HepG2 (cell line): ENCODE results near the gene NT5C. TPM values are rescaled to one million over a fixed set of nuclear protein-coding genes. Genes with fewer than 3 reads are reported as not detected.

Experiments used
- JUND ChIP-seq: sonication (generic); formaldehyde crosslinking; IDR thresholded peaks from 2 replicates; pipeline ENCODE4 v1.8.0; 2022; ENCODE audit warnings: mild to moderate bottlenecking, missing genetic modification reagents
- KLF6 ChIP-seq: IDR thresholded peaks from 2 replicates; pipeline ENCODE4 v1.8.0; 2016; ENCODE audit warnings: missing biosample characterization, missing genetic modification reagents
- MBNL3 ChIP-seq: fragments of 250-450 bp; sonication (Bioruptor Pico); conservative IDR thresholded peaks from 2 replicates; pipeline ENCODE4 v1.8.0; 2022; ENCODE audit warnings: mild to moderate bottlenecking, inconsistent platforms
- NFE2L2 ChIP-seq: fragments of 150-350 bp; IDR thresholded peaks from 2 replicates; pipeline ENCODE4 v1.6.1; 2014; ENCODE audit warnings: low read length
- NR1H2 ChIP-seq: sonication (generic); formaldehyde crosslinking; IDR thresholded peaks from 2 replicates; pipeline ENCODE4 v1.8.1; 2022; ENCODE audit warnings: low read depth, missing genetic modification reagents, borderline replicate concordance
- NR2F1 ChIP-seq, 2 experiments: fragments of 450-650 bp in 1 of 2; formaldehyde crosslinking in 1 of 2; IDR thresholded peaks; 2 replicates each; pipeline versions ENCODE4 v1.5.0 to v1.6.1; 2016 to 2020; ENCODE audit warnings: mild to moderate bottlenecking in 1 of 2, missing compliant biosample characterization in 1 of 2, missing genetic modification reagents in 1 of 2, moderate library complexity in 1 of 2
- ZNF234 ChIP-seq: sonication (generic); formaldehyde crosslinking; conservative IDR thresholded peaks from 2 replicates; pipeline ENCODE4 v1.5.1; 2020; ENCODE audit warnings: mild to moderate bottlenecking, missing genetic modification reagents
- ZNF264 ChIP-seq: sonication (generic); formaldehyde crosslinking; IDR thresholded peaks from 2 replicates; pipeline ENCODE4 v1.4.0; 2020; ENCODE audit warnings: missing genetic modification reagents
- ZNF292 ChIP-seq: sonication (generic); formaldehyde crosslinking; IDR thresholded peaks from 2 replicates; pipeline ENCODE4 v1.8.1; 2022; ENCODE audit warnings: mild to moderate bottlenecking, low read depth, missing genetic modification reagents, borderline replicate concordance
- ZNF446 ChIP-seq: sonication (generic); formaldehyde crosslinking; IDR thresholded peaks from 2 replicates; pipeline ENCODE4 v1.5.0; 2020; ENCODE audit warnings: mild to moderate bottlenecking, missing genetic modification reagents
- ZNF556 ChIP-seq: sonication (generic); formaldehyde crosslinking; IDR thresholded peaks from 2 replicates; pipeline ENCODE4 v1.4.0; 2020; ENCODE audit warnings: mild to moderate bottlenecking, missing genetic modification reagents, borderline replicate concordance
- ZNF616 ChIP-seq: sonication (generic); formaldehyde crosslinking; IDR thresholded peaks from 2 replicates; pipeline ENCODE4 v1.5.0; 2020; ENCODE audit warnings: low read depth, mild to moderate bottlenecking, missing genetic modification reagents
- ZNF737 ChIP-seq: sonication (generic); formaldehyde crosslinking; IDR thresholded peaks from 2 replicates; pipeline ENCODE4 v1.5.0; 2020; ENCODE audit warnings: missing genetic modification reagents, mild to moderate bottlenecking, borderline replicate concordance
- polyA plus RNA-seq, 8 experiments: library from polyadenylated mRNA; depleted of rRNA in 3 of 8; stranded (reverse) in 7 of 8; unstranded in 1 of 8; fragments of >200 nt; fragmentation: Illumina TruSeq in 4 of 8; extraction: Trizol in 4 of 8; gene quantifications; 2 replicates each; pipeline versions ENCODE4 v1.2.1 to v1.2.3, GENCODE V29; 2011 to 2016; ENCODE audit warnings: low read depth in 4 of 8, missing spikeins in 1 of 8, mixed read lengths in 1 of 8; ENCODE audit not compliant: insufficient read depth in 1 of 8
- total RNA-seq, 5 experiments: library from RNA; depleted of rRNA; stranded (reverse); fragments of >200 nt; fragmentation: Illumina TruSeq; extraction: Trizol; gene quantifications; 2 replicates each; pipeline ENCODE4 v1.2.3, GENCODE V29; 2016; ENCODE audit warnings: low read depth in 1 of 5
- TF ChIP-seq, protein P1 (sequence below): sonication (generic); formaldehyde crosslinking; IDR thresholded peaks from 2 replicates; pipeline ENCODE4 v1.4.0; 2020; ENCODE audit warnings: mild to moderate bottlenecking, missing genetic modification reagents
- TF ChIP-seq, protein P2 (sequence below): sonication (generic); formaldehyde crosslinking; IDR thresholded peaks from 2 replicates; pipeline ENCODE4 v1.4.0; 2020; ENCODE audit warnings: missing genetic modification reagents, low read depth, mild to moderate bottlenecking, borderline replicate concordance
- TF ChIP-seq, protein P3 (sequence below): sonication (generic); formaldehyde crosslinking; IDR thresholded peaks from 2 replicates; pipeline ENCODE4 v1.4.0; 2020; ENCODE audit warnings: missing genetic modification reagents, mild to moderate bottlenecking, borderline replicate concordance
- TF ChIP-seq, protein P4 (sequence below): sonication (generic); formaldehyde crosslinking; IDR thresholded peaks from 2 replicates; pipeline ENCODE4 v1.4.0; 2020; ENCODE audit warnings: missing genetic modification reagents
- TF ChIP-seq, protein P5 (sequence below): sonication (generic); formaldehyde crosslinking; IDR thresholded peaks from 2 replicates; pipeline ENCODE4 v1.9.0; 2021; ENCODE audit warnings: missing genetic modification reagents, mild to moderate bottlenecking, borderline replicate concordance
- TF ChIP-seq, protein P6 (sequence below): sonication (generic); formaldehyde crosslinking; IDR thresholded peaks from 2 replicates; pipeline ENCODE4 v1.5.1; 2020; ENCODE audit warnings: missing genetic modification reagents, mild to moderate bottlenecking, borderline replicate concordance

The NT5C gene
- total and polyA plus RNA-seq, 2 of the 13 experiments (the other 11 are each of a cell fraction or from before 2014, with no cell fraction given), result 42.8 to 48.6 TPM

DNA sequence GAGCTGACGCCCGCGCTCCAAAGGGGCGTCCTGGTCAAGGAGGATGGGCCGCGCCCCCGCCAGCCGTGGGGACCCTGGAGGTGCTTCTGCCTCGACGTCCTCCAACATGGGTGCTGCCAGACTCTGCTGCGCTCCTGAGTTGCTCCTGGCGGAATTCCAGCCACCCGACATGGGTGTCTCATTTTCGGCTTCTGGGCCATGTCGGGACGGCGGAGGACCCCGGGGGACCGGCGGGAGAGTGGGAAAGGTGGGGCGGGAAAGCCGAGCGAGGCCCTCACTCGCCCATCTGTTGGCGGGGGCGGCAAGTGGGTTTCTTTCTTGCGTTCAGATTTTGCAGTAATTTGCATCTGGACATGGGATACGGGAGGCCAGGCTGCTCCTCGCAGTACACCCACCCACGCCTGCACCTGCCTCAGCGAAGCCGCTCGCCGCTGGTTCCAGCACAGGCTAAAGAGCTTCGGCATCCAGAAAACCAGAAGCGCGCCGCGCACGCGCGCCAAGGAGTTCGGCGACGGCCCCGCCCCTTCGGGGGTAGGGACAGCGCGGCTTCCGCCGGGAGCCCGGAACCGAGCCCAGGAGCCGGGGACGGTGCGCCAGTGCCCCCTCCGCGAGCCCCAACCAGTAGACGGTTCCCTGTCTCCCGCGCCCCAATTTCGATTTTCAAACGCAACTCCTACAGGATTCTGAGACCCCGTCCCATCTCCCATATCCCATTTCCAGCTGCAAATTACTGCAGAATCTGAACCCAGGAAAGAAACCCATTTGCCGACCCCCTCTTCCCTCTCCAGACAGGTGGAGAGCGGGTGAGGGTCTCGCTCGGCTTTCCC lies 21.9 kb downstream of the NT5C start, which contains the start of gene ARMC7 (continued):
- TF ChIP-seq, protein P1, sequence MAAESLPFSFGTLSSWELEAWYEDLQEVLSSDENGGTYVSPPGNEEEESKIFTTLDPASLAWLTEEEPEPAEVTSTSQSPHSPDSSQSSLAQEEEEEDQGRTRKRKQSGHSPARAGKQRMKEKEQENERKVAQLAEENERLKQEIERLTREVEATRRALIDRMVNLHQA (CRISPR knock-in tag), result no peak
- TF ChIP-seq ZNF292 (CRISPR knock-in tag) (peak; percentile 70; the same call in 1 of the 2 replicates), ZNF737 (CRISPR knock-in tag) (no peak), NR1H2 (no peak), NR2F1 (CRISPR knock-in tag; IDR thresholded peaks at IDR 0.05) (no peak), ZNF234 (no peak), KLF6 (CRISPR knock-in tag) (peak; percentile 32; the same call in 1 of the 2 replicates), ZNF446 (CRISPR knock-in tag) (no peak; the same call in 1 of the 2 replicates), NFE2L2 (no peak), ZNF556 (CRISPR knock-in tag) (no peak), MBNL3 (CRISPR knock-in tag) (no peak), JUND (CRISPR knock-in tag) (0 out of 2 replicates have a peak, but pooled peaks have one; percentile 3), ZNF616 (no peak; the same call in 1 of the 2 replicates), ZNF264 (peak; percentile 45; the same call in 1 of the 2 replicates)
- TF ChIP-seq, protein P2, sequence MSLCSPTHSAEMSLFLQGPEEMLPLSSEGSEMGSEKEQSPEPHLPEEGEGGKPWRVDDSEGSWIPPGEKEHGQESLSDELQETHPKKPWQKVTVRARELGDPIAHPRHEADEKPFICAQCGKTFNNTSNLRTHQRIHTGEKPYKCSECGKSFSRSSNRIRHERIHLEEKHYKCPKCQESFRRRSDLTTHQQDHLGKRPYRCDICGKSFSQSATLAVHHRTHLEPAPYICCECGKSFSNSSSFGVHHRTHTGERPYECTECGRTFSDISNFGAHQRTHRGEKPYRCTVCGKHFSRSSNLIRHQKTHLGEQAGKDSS (CRISPR knock-in tag), result no peak
- TF ChIP-seq, protein P3, sequence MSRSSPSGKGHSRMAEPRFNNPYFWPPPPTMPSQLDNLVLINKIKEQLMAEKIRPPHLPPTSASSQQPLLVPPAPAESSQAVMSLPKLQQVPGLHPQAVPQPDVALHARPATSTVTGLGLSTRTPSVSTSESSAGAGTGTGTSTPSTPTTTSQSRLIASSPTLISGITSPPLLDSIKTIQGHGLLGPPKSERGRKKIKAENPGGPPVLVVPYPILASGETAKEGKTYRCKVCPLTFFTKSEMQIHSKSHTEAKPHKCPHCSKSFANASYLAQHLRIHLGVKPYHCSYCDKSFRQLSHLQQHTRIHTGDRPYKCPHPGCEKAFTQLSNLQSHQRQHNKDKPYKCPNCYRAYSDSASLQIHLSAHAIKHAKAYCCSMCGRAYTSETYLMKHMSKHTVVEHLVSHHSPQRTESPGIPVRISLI (CRISPR knock-in tag), result no peak
- TF ChIP-seq, protein P4, sequence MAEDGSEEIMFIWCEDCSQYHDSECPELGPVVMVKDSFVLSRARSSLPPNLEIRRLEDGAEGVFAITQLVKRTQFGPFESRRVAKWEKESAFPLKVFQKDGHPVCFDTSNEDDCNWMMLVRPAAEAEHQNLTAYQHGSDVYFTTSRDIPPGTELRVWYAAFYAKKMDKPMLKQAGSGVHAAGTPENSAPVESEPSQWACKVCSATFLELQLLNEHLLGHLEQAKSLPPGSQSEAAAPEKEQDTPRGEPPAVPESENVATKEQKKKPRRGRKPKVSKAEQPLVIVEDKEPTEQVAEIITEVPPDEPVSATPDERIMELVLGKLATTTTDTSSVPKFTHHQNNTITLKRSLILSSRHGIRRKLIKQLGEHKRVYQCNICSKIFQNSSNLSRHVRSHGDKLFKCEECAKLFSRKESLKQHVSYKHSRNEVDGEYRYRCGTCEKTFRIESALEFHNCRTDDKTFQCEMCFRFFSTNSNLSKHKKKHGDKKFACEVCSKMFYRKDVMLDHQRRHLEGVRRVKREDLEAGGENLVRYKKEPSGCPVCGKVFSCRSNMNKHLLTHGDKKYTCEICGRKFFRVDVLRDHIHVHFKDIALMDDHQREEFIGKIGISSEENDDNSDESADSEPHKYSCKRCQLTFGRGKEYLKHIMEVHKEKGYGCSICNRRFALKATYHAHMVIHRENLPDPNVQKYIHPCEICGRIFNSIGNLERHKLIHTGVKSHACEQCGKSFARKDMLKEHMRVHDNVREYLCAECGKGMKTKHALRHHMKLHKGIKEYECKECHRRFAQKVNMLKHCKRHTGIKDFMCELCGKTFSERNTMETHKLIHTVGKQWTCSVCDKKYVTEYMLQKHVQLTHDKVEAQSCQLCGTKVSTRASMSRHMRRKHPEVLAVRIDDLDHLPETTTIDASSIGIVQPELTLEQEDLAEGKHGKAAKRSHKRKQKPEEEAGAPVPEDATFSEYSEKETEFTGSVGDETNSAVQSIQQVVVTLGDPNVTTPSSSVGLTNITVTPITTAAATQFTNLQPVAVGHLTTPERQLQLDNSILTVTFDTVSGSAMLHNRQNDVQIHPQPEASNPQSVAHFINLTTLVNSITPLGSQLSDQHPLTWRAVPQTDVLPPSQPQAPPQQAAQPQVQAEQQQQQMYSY, result peak; percentile 79
- TF ChIP-seq, protein P5, sequence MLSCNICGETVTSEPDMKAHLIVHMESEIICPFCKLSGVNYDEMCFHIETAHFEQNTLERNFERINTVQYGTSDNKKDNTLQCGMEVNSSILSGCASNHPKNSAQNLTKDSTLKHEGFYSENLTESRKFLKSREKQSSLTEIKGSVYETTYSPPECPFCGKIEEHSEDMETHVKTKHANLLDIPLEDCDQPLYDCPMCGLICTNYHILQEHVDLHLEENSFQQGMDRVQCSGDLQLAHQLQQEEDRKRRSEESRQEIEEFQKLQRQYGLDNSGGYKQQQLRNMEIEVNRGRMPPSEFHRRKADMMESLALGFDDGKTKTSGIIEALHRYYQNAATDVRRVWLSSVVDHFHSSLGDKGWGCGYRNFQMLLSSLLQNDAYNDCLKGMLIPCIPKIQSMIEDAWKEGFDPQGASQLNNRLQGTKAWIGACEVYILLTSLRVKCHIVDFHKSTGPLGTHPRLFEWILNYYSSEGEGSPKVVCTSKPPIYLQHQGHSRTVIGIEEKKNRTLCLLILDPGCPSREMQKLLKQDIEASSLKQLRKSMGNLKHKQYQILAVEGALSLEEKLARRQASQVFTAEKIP, result no peak
- TF ChIP-seq, protein P6, sequence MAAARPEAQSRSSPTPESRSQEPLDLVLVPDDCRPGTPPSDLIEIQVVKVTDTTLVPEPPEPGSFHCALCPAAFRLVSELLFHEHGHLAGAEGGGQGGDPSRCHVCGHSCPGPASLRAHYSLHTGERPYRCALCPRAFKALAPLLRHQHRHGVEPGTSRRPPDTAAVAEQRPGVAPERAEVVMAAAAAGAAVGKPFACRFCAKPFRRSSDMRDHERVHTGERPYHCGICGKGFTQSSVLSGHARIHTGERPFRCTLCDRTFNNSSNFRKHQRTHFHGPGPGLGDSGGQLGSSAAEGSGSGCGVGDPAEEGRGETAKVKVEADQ (CRISPR knock-in tag), result no peak
